Measurements from ENCODE around the gene LRGUK.

Gene LRGUK

DNA sequence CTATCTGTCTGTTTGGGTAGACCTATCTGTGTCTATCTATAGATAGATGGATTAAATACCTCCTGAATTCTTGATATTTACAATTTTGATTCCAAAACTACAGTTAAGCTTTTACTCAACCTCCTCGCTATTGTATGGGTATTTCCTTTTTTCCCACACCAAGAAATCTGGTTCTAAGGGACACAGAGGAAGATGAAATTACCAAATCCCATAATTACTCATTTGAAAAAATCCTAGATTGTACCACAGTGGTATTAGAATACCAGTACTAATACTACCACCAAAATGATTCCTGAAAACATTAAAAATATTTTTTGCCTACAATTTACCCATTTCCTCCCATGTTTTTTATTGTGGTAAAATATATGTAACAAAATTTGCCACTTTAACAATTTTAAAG, 53.2 kb downstream of the LRGUK start:
- intact Hi-C loops (cut with DNase I) = no loop called here
- DNase-seq = no peak

DNA sequence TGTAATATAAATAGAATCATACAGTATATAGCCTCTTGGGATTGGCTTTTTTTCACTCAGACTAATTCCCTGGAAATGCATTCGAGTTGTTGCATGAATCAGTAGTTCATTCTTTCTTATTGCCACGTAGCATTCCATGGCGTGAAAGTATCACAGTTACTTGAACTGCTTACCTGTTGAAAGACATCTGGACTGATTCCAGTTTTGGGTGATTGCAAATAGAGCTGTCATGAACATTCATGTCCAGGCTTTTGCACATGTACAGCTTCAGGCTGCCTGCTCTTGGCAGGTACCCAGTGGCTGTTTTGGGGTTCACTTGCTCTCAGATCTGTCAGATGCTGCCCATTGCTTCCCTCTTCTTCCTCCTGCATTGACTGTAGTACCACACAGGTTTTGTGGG, 54.9 kb downstream of the LRGUK start:
- no peak for DNase-seq
- intact Hi-C loops (cut with DNase I) = no loop called here

DNA sequence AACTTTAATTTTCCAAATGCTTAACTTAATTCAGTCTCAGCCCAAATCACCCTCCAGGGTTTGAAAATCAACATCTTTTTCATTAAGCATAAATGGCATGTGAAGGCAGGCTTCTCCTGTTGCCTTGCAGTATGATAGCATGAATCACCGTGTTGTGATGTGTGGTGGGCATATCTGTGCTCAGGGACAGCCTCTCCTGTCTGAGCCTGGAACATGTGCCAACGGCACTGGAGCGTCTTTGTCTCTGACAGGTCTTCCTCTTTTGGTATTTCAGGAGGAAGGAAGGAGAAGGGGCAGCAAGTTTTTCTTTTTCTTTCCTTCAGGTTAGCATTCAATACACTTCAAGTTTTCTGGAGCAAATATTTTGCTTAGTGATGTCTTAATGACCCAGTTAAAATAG, 57.6 kb downstream of the LRGUK start:
- DNase-seq = no peak
- intact Hi-C loops (cut with DNase I) = no loop called here

DNA sequence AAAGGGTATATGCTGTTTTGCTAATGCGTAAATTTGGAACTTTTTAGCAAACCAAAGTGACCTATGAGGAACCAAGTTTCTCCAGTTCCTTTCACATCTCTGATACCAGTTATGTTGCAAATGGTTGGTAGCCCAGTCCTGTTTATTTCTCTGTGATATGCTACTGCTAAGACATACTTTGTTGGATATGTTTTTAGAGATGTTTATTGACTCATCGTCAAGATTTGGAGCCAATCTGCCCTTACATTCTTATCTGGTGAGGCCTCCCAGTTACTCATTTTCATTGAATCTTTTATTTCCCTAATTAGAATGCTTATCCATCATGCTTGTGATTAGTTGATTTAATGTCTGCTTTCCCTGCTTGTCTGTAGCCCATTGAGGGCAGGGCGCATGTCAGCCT, 58.9 kb downstream of the LRGUK start:
- intact Hi-C loops (cut with DNase I) = no loop called here

DNA sequence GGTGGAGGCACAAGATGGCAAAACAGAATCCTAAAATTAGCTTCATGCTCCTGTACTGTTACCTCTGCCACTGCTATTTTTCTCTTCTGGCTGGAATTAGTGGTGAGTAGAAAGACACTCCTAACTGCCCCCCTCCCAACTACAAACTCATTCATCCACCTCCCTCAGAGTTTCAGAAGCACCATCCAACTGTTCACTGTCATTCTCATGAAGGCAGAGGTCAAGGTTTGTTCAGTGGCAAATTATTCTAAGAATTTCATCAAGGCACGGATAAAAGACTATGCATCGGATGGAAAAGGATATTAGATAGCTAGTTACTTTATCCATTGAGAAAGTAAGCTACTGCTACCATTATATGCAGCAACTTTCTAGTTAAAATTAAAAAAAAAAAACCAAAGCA, 59.7 kb downstream of the LRGUK start:
- DNase-seq = no peak
- intact Hi-C loops (cut with DNase I) = no loop called here

More for the DNA sequence above, 58.9 kb downstream of the LRGUK start:
- no peak for DNase-seq

DNA sequence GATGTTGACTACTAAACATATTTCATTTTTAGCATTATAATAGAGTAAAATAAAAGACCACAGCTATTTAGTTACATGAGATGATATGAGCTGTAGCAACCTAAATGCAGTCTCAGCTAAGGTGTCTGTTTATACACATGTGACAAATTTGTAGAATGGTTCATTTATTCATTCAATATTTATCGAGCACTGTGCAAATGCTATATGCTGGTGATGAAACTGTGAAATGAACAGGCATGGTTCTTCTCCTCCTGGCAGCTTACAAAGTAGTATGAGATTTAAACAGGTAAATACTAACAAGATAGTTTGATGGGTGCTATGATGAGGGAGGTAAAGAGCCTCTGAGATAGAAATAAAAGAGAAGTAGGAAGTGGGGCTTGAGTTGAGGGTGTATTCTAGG, 60.8 kb downstream of the LRGUK start:
- intact Hi-C loops (cut with DNase I) = no loop called here
- no peak for DNase-seq

DNA sequence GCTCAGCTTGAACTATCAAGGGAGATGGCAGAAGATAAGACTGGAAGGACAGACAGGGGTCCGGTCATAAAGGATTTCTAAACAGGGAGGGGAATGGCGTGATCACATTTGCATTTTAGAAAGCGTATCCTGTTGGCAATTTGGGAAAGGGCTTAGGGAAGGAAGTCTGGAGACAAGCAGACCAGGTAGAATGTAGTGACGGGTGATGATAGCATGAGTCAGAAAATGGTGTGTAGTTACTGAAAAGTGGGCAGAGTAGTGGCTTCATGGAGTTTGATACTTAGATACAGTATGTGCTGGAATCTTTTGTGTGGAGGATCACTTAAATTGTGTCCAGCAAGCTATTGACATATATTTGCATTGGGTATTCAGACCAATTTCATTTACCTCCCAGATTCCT, 61.2 kb downstream of the LRGUK start:
- intact Hi-C loops (cut with DNase I) = no loop called here

DNA sequence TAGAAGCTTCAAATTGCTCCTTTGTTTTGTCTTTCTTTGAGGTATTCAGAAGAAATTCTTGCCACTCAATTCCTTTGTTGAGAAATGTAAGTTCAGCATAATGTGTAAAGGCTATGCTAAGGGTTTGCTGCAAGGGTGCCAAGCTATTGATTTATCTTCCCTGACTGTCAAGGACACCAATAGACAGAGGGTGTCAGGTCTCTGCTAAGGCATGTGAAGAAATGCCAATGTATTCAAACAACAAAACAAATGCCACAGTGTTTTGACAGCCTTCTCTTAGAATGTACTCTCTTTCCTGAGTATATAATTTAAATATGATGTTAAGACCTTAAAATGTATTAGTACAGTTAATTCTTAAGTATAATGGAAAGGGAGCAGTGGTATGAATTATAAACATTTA, 62.4 kb downstream of the LRGUK start:
- DNase-seq = no peak
- intact Hi-C loops (cut with DNase I) = no loop called here

More for the DNA sequence above, 61.2 kb downstream of the LRGUK start:
- no peak for DNase-seq

DNA sequence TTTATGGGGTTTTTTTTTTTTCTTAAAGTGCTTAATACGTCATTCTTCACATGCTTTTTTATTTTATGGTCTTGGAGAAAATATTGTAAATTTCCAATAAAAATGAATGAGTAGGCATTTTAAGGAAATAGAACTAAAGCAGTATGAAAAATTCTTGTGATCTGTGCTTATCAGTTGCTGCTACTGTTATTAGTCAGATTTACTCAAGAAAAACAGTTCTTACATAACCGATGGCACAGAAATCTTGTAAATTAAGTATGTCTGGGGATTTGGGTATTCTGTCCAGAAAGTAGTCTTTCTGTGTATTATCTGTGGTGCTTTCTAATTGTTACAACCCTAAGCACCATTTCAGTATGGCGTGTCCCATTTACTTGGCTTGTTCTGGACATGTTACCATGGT, 64.7 kb downstream of the LRGUK start:
- intact Hi-C loops (cut with DNase I) = no loop called here
- no peak for DNase-seq

DNA sequence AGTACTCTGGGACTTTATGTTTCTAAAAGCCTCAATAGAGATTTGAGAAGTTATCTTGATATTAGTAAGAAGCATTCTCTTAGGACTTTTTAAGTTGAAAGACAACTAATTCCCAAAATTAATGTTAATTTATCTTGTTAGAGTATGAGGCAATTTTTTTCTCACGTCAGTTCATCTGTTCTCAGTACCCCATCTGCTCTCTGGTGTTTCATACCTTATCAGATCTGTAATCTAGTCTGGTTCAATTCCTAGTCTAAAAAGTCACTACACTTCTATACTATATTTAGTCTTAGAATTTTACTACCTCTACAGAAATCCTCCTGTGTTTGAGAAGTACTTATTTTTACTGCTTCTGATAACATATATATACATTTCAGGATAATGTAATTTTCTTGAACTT, 66.1 kb downstream of the LRGUK start:
- intact Hi-C loops (cut with DNase I) = no loop called here
- no peak for DNase-seq

DNA sequence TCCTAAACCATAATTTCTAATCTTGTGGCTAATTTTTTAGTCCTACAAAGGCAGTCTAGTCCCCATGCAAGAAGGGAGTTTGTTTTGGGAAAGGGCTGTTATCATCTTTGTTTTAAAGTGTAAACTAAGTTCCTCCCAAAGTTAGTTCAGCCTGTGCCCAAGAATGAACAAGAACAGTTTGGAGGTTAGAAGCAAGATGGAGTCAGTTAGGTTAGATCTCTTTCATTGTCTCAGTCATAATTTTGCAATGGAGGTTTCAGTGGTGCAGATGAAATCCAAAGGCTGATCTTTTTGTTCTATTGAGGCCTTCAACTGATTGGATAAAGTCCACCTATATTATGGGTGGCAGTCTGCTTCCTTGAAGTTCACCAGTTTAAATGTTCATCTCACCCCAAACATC, 68.1 kb downstream of the LRGUK start:
- intact Hi-C loops (cut with DNase I) = no loop called here
- DNase-seq = no peak

DNA sequence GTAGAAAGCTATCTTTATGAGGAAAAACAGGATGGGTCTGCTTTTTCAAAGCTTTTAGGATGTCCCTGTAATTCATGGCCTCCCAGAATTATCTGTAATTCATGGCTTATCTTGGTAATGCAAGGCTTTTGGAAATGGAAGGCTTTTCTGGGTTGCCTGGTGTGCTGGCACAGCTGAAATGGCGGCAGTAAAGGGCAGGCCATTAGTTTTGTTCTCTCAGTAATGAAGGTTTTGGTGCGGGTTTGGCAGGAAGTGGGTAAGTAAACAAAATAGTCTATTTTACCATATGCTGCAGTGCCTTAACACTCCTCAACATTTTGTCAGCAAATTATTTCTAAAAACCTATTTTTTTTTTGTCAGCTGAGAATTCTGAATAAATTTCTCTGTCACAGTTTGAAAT, 69.3 kb downstream of the LRGUK start:
- no peak for DNase-seq
- intact Hi-C loops (cut with DNase I) = no loop called here

DNA sequence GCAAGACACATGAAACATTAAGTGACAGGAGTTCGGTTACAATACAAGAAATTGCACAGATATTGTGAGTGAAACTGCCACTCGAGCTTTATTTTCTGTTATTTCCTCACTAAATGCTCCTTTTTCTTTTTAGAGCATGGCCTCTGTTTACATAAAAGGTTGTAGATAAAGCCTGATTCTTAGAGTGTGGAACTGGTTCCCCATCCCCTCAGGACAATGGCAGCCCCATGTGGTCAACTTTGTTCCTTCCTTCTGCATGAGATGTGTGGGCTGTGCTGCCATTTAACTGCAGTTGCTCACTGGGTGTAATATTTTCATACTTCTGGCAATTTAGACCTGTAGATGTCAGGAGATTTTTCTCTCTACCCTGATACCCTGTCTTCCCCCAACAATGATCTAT, 70.2 kb downstream of the LRGUK start:
- intact Hi-C loops (cut with DNase I) = no loop called here
- DNase-seq = no peak

DNA sequence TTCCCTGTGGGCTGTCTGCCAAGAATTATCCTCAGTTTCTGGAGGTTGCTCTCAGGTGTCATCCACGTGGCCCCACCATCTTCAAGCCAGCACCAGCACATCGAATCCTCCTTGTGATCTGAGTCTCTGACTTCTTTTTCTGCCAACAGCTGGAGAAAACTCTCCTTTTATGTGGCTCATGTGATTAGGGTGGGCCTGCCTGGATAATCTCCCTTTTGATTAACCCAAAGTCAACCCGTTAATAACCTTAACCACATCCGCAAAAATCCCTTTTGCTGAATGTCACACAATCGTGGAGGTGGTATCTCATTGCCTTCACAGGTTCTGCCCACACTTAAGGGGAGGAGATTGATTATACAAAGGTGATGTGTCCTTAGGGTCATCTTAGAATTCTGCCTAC, 73.8 kb downstream of the LRGUK start:
- intact Hi-C loops (cut with DNase I) = no loop called here
- DNase-seq = no peak

DNA sequence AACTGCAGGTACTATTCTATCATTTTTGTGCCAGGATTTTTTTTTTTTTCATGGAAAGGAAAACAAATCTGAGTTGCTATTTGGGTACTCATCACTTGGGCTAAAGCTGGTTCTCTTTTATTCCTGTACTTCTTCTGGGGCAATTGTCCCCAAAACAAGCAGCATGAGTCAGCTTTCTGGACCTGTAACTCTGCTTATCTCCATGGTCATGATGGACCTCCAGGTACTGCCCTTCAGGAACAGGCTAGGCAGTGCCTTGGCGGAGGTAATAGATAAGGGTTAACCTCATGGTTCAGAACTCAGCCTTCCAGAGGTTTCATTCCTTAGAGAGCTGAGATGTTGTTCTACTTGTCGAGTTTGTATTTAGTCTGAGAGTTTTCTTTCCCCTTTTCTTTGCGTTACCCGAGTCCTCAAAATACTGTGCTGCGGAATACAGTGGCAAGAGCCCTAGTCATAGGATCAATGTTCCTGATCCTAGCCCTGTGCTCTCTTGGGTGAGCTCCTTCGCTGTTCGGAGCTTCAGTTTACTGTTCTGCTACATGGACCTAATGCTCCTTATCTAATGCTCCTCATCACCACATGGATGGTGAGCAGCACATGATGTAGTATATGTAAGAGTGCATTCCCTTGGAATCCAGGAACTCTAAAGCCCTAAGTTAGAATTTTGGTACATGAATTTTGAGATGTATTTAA, 74.6 kb downstream of the LRGUK start:
- DNase-seq = no peak
- intact Hi-C loops (cut with DNase I) = no loop called here

DNA sequence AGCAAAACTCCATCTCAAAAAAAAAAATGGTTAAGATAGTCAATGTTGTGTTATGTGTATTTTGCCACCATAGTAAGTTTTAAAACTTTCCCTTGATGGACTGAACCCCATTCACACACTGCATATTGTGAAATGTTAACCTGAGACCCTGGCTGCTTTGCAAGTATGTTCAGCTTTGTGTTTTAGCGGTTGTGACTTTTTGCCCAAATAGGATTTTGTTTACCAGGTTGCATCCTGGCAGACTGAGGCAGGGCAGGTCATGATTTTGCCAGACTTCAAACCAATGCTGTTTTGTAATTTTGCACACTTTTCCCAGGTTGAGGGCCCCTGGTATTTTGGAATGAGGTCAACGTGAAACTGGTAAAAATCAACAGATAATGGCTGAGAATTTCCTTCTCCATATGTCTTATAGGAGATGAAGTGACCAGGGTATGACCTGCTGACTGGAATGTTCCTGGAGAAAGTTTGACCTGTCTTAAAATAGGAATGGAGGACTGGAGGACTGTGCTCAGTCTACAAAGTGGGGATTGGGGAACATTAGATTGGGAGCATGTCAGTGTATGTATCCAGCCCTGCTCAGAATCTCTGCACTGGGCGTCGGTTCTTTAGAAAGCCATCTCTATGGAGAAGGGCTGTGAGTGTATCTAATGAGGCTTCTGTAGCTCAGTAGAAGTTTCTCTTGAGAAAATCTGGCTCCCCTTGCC, 76.2 kb downstream of the LRGUK start:
- no peak for DNase-seq
- intact Hi-C loops (cut with DNase I) = no loop called here

DNA sequence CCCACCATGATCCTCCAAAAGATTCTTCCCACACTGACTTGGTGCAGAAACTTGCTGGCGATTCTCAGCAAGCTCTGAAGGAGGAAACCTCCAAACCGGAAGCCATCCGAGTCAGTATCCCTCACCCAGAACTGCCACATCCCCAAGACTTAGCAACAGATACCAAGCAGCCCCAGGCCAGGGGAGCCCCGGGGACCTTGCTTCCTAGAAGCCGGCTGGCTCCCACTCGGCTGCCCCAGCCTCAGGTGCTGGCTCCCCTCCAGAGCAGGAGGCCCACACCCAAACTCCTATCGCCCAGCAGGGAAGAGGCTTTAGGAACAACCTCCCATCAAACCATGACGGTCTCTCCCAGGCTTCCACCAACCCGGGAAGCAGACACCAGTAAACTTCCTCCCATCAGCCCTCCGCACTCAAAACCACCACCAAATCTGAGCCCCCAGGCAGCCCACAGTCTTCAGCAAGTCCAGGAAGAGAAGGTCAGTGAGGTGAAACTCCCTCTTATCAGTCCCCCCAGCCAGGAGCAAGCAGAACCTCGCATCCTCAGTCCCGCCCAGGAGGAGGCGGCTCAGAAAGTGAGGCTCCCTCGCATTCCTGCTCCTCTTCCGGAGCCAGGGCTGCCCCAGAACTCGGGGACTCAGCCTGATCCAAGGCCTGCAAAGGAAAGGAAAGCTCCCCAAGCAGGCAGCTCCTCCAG, 82.3 kb downstream of the LRGUK start:
- no peak for DNase-seq
- intact Hi-C loops (cut with DNase I) = no loop called here

DNA sequence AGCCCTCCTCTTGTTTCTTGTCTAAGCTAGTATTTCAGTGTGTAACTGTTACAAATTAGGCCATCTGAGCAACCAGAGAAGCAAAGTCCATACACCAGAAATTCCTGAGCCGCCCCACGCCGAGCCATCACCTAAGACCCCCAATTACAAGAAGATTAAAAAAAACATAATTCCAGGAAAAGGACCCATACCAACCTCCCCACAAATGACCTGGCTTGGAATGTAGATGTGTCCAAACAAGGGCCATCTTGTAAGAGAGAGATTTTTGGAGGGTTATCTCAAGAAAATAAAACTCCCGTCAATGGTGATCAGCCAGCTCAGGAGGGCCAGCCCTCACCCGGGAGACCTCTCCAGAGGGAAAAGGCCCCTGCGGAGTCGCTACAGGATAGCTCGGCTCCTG, 83.1 kb downstream of the LRGUK start:
- DNase-seq = no peak
- intact Hi-C loops (cut with DNase I) = no loop called here

DNA sequence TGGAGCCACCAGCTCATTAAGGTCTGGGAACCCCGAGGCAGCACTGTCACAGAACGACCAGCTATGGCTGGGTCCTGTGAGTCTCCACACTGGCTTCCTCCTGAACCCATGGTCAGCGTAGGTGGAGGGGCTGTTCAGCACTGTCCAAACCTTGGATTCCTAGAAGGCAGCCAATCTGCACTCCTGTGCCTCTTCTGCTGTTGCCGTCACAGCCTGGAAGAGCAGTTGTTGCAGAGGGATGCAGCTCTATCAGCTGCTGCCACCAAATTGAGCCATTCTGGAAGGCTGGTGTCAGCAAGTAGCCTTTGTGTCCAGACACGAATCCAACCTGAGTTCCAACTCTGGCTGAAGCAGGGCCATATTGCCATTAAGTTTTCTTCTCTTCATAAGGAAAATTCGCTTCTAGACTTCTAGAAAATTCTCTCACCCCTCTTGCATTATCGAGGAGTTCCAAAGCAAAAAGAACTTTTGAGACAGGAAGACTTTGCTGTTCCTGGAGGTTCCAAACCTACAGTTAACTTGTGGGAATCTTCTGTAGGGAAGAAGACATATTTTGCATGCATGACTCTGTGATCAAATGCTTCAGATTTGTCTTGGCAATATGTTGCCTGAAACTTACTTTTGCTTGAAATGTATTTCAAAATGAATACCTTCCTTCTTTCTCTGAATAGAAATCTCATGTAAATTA, 84.0 kb downstream of the LRGUK start:
- intact Hi-C loops (cut with DNase I) = no loop called here
- DNase-seq = no peak

DNA sequence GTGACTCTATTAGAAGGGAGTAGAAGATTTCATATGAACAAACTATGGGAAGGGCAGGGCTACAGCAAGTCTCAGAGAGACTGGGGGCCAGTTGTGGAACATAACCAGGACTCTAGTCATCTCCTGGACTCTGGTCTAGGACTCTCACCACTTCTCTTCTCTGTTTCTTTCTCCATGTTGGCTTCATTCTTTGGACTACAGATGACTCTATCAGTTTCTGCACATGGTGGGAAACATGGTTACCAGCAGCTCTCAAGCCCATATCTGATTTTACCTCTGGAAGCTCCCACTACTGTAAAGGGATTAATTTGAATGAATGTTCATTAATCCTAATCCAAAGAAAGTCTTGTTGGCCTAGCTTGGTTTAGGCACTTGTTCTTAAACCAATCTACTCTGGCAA, 84.7 kb downstream of the LRGUK start:
- intact Hi-C loops (cut with DNase I) = no loop called here
- no peak for DNase-seq

Measured in posterior cingulate gyrus (tissue), 11 donors.